Mucosa of descending colon (tissue), 3 donors: ENCODE measurements around the gene CRYZL1. TPM values are rescaled to one million over a fixed set of nuclear protein-coding genes. Genes with fewer than 3 reads are reported as not detected.
"Not testable (repeated sequence)": the region's sequence is repeated elsewhere in the genome, so short reads cannot be mapped to it uniquely, and the experiment has no call there.

Experiments
- ATAC-seq: fragments of 200-7000 bp; cut with Tn5 transposase; one replicate; pipeline ENCODE4 v1.9.1; 2020; ENCODE audit warnings: mild to moderate bottlenecking, moderate library complexity
- DNase-seq, 3 donors: peaks; one replicate each; pipeline ENCODE4 v3.0.0-alpha.2; 2020
- H3K36me3 ChIP-seq: fragments of 200-600 bp; one replicate; pipeline ENCODE4 v1.8.0; 2021; ENCODE audit warnings: low read depth, mild to moderate bottlenecking
- H3K4me1 ChIP-seq: fragments of 200-600 bp; one replicate; pipeline ENCODE4 v1.8.0; 2021; ENCODE audit warnings: low read depth, mild to moderate bottlenecking
- H3K4me3 ChIP-seq: fragments of 200-600 bp; one replicate; pipeline ENCODE4 v1.8.0; 2021; ENCODE audit warnings: mild to moderate bottlenecking
- H3K9me3 ChIP-seq: fragments of 200-600 bp; one replicate; pipeline ENCODE4 v1.8.0; 2021; ENCODE audit warnings: mild to moderate bottlenecking
- CTCF ChIP-seq: fragments of 200-600 bp; IDR thresholded peaks from one replicate; pipeline ENCODE4 v1.8.0; 2022; ENCODE audit warnings: antibody characterized with exemption, mild to moderate bottlenecking
- intact Hi-C, 2 donors: fragments of 100-400 bp; cut with DNase I in 1 of 2; cut with micrococcal nuclease in 1 of 2; formaldehyde crosslinking; loops; one replicate each; pipeline versions ENCODE4 v1.11.0 to v1.11.1; 2022; cut with DNase I, micrococcal nuclease
- total RNA-seq, 3 donors: library from RNA; stranded (reverse); fragmentation: NEBNext Ultra II Directional in 2 of 3; extraction: Animal tissue kit (Norgen Biotek cat#: 25700) in 2 of 3; gene quantifications; one replicate each; pipeline versions ENCODE4 v1.2.1 to v1.2.4, GENCODE V29; 2021 to 2023
- donor health status: DM: no; HTN: no; CAD: no; lungs with moderate emphysema.
- donor health status: DM: no; HTN: no; CAD: no.
- donor health status: DM: no; HTN: yes; CAD: no.

Gene CRYZL1
- total RNA-seq, 3 donors from 2014 or later: 33.1 to 55.5 (median 34.0) TPM

- no peak for ATAC-seq
- intact Hi-C loops: loop anchor here in 1 of 2 donors (10.0 kb wide), 1 partner anchor 252 kb away; no protein-coding TSS in a partner anchor
Observed at GRCh38 chr21:33642896-33643657, 1.5 kb upstream of the CRYZL1 start.

GRCh38 chr21:33642027-33642895, 720 bp upstream of the CRYZL1 start, which contains the start of gene ITSN1:
ITSN1 (plus strand) TSS chr21:33642501; CDS start chr21:33718829, 76,328 bp downstream.
- peak; percentile 89 for ATAC-seq
- peaks cover 13% of the 10 kb centered on the region for H3K4me1 ChIP-seq
- intact Hi-C loops: loop anchor here in 1 of 2 donors (10.0 kb wide), 1 partner anchor 253 kb away; no protein-coding TSS in a partner anchor

More at GRCh38 chr21:33642896-33643657, 1.5 kb upstream of the CRYZL1 start:
- Histone ChIP-seq H3K4me1 (peaks cover 10% of the 10 kb centered on the region), H3K4me3 (peak overlapping the region; percentile 96), H3K9me3 (no peaks in the 10 kb centered on the region), H3K36me3 (no peaks in the 10 kb centered on the region)
- peak; percentile 51 to 71 (median 69) for DNase-seq
- no peak for TF ChIP-seq CTCF

GRCh38 chr21:33640697-33641351, 717 bp downstream of the CRYZL1 start:
- H3K9me3 ChIP-seq: no peaks in the 10 kb centered on the region
- no peak for TF ChIP-seq CTCF
- peaks cover 14% of the 10 kb centered on the region for H3K4me1 ChIP-seq
- DNase-seq (peak in 1 of 3 donors; percentile 46), ATAC-seq (no peak)
- no peaks in the 10 kb centered on the region for H3K36me3 ChIP-seq
- peak overlapping the region; percentile 5 for H3K4me3 ChIP-seq
- intact Hi-C loops: loop anchor here in 1 of 2 donors (10.0 kb wide), 1 partner anchor 254 kb away; no protein-coding TSS in a partner anchor

More at GRCh38 chr21:33642027-33642895, 720 bp upstream of the CRYZL1 start, which contains the start of gene ITSN1:
- Histone ChIP-seq H3K36me3 (no peaks in the 10 kb centered on the region), H3K9me3 (no peaks in the 10 kb centered on the region), H3K4me3 (peak within 1 kb of the TSS; percentile 96)
- DNase-seq: peak; percentile 100
- TF ChIP-seq CTCF: no peak

- no peak for TF ChIP-seq CTCF
- H3K4me1 ChIP-seq: peaks cover 3% of the 10 kb centered on the region
- H3K4me3 ChIP-seq: no peak overlapping the region
- ATAC-seq (no peak), DNase-seq (no peak)
- H3K9me3 ChIP-seq: no peaks in the 10 kb centered on the region
- intact Hi-C loops: no loop called here
- H3K36me3 ChIP-seq: no peaks in the 10 kb centered on the region
Observed at GRCh38 chr21:33634254-33634653, 7.3 kb downstream of the CRYZL1 start.

GRCh38 chr21:33626151-33626550, 15.4 kb downstream of the CRYZL1 start:
- H3K4me1 ChIP-seq, ATAC-seq, intact Hi-C loops, H3K9me3 ChIP-seq, H3K4me3 ChIP-seq, DNase-seq, H3K36me3 ChIP-seq: not testable (repeated sequence)
